ENCODE data around the gene KIF22.

KIF22 gene

DNA sequence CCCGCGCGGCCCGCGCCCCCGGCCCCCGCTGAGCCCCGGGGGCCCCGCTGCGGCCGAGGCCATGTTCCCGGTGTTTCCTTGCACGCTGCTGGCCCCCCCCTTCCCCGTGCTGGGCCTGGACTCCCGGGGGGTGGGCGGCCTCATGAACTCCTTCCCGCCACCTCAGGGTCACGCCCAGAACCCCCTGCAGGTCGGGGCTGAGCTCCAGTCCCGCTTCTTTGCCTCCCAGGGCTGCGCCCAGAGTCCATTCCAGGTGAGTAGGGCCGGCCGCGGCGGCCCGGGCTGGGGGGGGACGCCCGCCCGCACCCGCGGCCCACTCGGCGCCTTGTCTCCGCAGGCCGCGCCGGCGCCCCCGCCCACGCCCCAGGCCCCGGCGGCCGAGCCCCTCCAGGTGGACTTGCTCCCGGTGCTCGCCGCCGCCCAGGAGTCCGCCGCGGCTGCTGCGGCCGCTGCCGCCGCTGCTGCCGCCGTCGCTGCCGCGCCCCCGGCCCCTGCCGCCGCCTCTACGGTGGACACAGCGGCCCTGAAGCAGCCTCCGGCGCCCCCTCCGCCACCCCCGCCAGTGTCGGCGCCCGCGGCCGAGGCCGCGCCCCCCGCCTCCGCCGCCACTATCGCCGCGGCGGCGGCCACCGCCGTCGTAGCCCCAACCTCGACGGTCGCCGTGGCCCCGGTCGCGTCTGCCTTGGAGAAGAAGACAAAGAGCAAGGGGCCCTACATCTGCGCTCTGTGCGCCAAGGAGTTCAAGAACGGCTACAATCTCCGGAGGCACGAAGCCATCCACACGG, 16.3 kb downstream of the KIF22 start:
- peak overlapping the region; percentile 90 for H3K4me3 ChIP-seq (ENCODE audit: low read depth, low read length)
- no peaks in the 10 kb centered on the region for H3K9me3 ChIP-seq (ENCODE audit: control insufficient read depth, insufficient read depth, low read length)
- peaks cover 26% of the 10 kb centered on the region for H3K36me3 ChIP-seq (ENCODE audit: control insufficient read depth, insufficient read depth, low read length)
- H3K27me3 ChIP-seq (ENCODE audit: control insufficient read depth, insufficient read depth, low read length): no peaks in the 10 kb centered on the region
- peak overlapping the region; percentile 73 for H3K9ac ChIP-seq (ENCODE audit: low read depth, low read length)
- H3K4me1 ChIP-seq (ENCODE audit: control insufficient read depth, insufficient read depth, low read length): peaks cover 16% of the 10 kb centered on the region

DNA sequence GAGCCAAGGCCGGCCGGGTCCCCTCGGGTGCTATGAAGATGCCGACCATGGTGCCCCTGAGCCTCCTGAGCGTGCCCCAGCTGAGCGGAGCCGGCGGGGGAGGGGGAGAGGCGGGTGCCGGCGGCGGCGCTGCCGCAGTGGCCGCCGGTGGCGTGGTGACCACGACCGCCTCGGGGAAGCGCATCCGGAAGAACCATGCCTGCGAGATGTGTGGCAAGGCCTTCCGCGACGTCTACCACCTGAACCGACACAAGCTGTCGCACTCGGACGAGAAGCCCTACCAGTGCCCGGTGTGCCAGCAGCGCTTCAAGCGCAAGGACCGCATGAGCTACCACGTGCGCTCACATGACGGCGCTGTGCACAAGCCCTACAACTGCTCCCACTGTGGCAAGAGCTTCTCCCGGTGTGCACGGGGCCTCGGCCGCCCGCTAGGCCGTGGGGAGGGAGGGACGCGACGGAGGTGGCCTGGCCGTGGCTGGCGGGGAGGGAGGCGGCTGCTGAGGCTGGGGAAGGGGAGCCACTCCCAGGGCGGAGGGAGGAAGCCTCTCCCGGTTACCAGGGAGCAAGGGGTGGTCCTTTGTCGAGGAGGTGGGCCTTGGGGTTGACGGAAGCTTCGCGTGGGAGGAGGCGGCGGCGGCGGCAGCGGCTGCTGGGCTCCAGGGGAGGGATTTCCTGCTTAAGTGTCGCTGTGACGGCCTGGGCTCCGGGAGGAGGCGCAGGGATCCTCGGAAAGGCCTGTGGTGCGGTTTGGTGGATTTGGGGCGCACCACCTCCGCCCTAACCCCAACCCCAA, 17.1 kb downstream of the KIF22 start:
- H3K9ac ChIP-seq (ENCODE audit: low read depth, low read length): peak overlapping the region; percentile 73
- H3K36me3 ChIP-seq (ENCODE audit: control insufficient read depth, insufficient read depth, low read length): peaks cover 20% of the 10 kb centered on the region
- H3K4me1 ChIP-seq (ENCODE audit: control insufficient read depth, insufficient read depth, low read length): peaks cover 16% of the 10 kb centered on the region
- H3K9me3 ChIP-seq (ENCODE audit: control insufficient read depth, insufficient read depth, low read length): no peaks in the 10 kb centered on the region
- no peaks in the 10 kb centered on the region for H3K27me3 ChIP-seq (ENCODE audit: control insufficient read depth, insufficient read depth, low read length)
- H3K4me3 ChIP-seq (ENCODE audit: low read depth, low read length): peak overlapping the region; percentile 90

DNA sequence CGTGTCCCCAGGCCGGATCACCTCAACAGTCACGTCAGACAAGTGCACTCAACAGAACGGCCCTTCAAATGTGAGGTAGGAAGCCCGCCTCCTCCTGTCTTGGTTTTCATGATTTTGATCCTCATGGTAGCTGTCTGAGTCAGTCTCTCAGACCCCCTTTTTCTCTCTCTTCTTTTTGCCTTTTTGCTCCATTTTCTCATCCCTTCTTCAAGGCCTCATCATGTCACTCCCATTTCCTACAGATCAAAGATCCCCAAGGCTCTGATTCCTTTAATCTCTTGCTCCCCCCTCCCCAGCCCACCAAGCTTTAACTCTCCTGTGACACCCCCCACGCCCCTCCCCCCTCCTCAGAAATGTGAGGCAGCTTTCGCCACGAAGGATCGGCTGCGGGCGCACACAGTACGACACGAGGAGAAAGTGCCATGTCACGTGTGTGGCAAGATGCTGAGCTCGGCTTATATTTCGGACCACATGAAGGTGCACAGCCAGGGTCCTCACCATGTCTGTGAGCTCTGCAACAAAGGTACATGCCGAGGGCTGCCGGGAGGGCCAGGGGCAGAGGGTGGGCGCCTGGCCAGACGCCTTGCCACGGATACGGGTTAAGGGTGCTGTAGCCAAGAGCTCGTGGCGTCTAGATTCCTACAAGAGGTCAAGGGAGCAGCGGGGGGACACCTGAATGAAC, 17.8 kb downstream of the KIF22 start:
- Histone ChIP-seq H3K9me3 (ENCODE audit: control insufficient read depth, insufficient read depth, low read length) (no peaks in the 10 kb centered on the region), H3K9ac (ENCODE audit: low read depth, low read length) (peak overlapping the region; percentile 73), H3K4me3 (ENCODE audit: low read depth, low read length) (peak overlapping the region; percentile 90), H3K36me3 (ENCODE audit: control insufficient read depth, insufficient read depth, low read length) (peaks cover 16% of the 10 kb centered on the region), H3K4me1 (ENCODE audit: control insufficient read depth, insufficient read depth, low read length) (peaks cover 16% of the 10 kb centered on the region), H3K27me3 (ENCODE audit: control insufficient read depth, insufficient read depth, low read length) (no peaks in the 10 kb centered on the region)

DNA sequence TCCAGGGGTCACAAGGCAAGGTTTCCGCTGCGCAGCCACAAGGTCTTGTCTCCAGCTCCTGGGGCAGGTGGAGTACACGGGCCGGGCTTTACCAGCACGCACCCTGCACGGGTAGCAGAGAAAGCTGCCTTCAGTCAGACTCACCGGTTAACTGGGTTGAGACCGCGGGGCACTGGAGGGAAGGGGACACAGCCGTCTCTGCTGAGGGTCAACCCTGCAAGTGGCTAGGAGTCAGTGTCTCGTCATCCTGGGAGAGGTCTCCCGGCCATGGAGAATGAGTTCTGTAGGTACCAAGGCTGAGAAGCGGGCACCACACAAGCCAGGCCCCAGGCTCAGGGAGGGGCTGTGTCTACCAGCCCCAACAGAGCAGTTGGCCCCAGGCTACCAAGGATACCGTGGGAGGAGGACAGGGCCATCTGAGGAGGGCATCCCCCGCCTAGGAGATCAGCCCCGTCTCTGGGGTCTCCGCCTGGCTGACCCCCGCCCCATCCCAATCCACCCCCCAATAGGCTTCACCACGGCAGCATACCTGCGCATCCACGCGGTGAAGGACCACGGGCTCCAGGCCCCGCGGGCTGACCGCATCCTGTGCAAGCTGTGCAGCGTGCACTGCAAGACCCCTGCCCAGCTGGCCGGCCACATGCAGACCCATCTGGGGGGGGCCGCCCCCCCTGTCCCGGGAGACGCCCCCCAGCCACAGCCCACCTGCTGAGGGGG, 18.6 kb downstream of the KIF22 start:
- H3K9ac ChIP-seq (ENCODE audit: low read depth, low read length): no peak overlapping the region
- H3K9me3 ChIP-seq (ENCODE audit: control insufficient read depth, insufficient read depth, low read length): no peaks in the 10 kb centered on the region
- H3K27me3 ChIP-seq (ENCODE audit: control insufficient read depth, insufficient read depth, low read length): no peaks in the 10 kb centered on the region
- peaks cover 16% of the 10 kb centered on the region for H3K4me1 ChIP-seq (ENCODE audit: control insufficient read depth, insufficient read depth, low read length)
- H3K36me3 ChIP-seq (ENCODE audit: control insufficient read depth, insufficient read depth, low read length): peaks cover 16% of the 10 kb centered on the region
- H3K4me3 ChIP-seq (ENCODE audit: low read depth, low read length): peak overlapping the region; percentile 22

DNA sequence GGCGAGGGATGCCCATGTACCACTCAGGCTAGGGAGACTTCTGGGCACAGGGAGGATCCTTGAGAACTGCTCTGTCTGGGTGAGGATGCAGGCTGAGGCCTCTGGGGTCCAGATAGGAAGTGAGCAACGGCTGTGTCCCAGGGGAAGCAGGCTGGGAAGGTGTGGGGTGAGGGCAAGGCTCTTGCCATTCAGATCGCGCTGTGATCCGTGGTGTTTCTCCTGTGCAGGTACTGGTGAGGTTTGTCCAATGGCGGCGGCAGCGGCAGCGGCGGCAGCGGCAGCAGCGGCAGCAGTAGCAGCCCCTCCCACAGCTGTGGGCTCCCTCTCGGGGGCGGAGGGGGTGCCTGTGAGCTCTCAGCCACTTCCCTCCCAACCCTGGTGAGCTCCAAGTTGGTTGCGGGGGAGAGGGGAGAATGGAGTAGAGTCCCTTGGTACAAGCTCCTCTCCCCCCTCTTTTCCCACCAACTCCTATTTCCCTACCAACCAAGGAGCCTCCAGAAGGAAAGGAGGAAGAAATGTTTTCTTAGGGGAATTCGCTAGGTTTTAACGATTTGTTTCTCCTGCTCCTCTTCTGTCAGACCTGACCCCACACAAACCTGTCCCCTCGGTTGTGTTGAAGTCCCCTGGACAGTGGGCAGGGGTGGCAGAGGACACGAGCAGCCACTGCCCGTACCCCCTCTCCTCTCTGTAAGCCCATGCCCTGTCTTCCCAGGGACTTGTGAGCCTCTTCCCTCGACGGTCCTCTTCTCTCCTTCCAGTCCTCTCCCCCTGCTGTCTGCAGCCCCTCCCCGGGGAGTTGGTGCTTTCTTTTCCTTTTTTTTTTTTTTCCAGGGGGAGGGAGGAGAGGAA, 19.5 kb downstream of the KIF22 start:
- H3K4me3 ChIP-seq (ENCODE audit: low read depth, low read length): peak overlapping the region; percentile 33
- peaks cover 15% of the 10 kb centered on the region for H3K4me1 ChIP-seq (ENCODE audit: control insufficient read depth, insufficient read depth, low read length)
- peaks cover 14% of the 10 kb centered on the region for H3K36me3 ChIP-seq (ENCODE audit: control insufficient read depth, insufficient read depth, low read length)
- no peak overlapping the region for H3K9ac ChIP-seq (ENCODE audit: low read depth, low read length)
- H3K27me3 ChIP-seq (ENCODE audit: control insufficient read depth, insufficient read depth, low read length): no peaks in the 10 kb centered on the region
- no peaks in the 10 kb centered on the region for H3K9me3 ChIP-seq (ENCODE audit: control insufficient read depth, insufficient read depth, low read length)

DNA sequence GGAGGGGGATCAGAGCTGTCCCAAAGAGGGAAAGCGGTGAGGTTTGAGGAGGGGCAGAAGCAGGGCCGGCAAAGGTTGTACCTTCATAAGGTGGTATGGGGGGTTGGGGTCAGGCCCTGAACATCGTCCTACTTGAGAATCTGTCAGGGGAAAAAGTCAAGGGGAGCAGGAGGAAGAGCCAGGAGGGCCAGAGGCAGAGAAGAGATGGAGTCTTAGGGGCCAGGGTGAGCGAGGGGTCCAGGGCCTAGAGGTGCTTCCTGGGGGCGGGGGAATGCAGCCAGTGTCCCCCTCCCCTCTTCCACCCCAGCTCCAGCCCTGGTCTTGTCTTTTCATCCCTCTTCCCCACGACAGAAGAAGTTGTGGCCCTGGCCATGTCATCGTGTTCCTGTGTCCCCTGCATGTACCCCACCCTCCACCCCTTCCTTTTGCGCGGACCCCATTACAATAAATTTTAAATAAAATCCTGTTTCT, 20.2 kb downstream of the KIF22 start:
- peaks cover 15% of the 10 kb centered on the region for H3K4me1 ChIP-seq (ENCODE audit: control insufficient read depth, insufficient read depth, low read length)
- no peaks in the 10 kb centered on the region for H3K27me3 ChIP-seq (ENCODE audit: control insufficient read depth, insufficient read depth, low read length)
- peaks cover 14% of the 10 kb centered on the region for H3K36me3 ChIP-seq (ENCODE audit: control insufficient read depth, insufficient read depth, low read length)
- peak overlapping the region; percentile 87 for H3K4me3 ChIP-seq (ENCODE audit: low read depth, low read length)
- no peaks in the 10 kb centered on the region for H3K9me3 ChIP-seq (ENCODE audit: control insufficient read depth, insufficient read depth, low read length)
- no peak overlapping the region for H3K9ac ChIP-seq (ENCODE audit: low read depth, low read length)

DNA sequence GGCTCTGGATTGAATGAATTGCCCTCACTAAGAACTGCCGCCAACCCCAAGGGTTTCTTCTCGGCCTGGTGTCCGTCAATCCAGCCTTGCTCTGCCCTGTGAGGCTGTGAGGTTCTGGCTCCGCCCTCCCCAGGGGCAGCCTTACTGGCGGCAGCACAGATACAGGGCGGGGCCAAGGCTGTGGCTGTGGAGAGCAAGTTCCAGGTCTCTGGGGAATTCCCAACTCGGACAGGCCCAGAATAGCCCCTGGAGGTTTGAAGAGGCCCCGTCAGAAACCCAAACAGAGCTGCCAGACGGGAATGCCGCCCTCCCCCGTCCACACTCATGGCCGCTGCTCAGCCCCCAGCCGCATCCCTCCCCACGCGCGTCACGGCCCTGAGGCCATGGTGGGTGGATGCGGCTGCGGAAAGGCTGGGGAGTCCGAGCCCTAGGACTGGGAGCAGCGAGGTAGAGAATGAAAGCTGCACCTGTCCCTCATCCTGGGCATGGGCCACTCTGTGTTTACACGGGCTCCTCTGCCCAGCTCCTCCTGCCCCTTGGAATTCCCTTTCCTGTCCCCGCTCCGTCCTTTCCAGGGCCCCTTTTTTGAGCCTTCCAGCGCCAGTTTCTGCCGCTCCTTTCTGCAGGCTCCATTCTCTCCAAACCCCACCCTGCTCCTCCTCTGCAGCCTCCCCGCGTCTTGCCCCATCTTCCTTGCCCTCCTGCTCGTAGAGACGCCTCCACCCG, 20.8 kb downstream of the KIF22 start:
- Histone ChIP-seq H3K9me3 (ENCODE audit: control insufficient read depth, insufficient read depth, low read length) (no peaks in the 10 kb centered on the region), H3K9ac (ENCODE audit: low read depth, low read length) (peak overlapping the region; percentile 83), H3K4me1 (ENCODE audit: control insufficient read depth, insufficient read depth, low read length) (peaks cover 15% of the 10 kb centered on the region), H3K4me3 (ENCODE audit: low read depth, low read length) (peak overlapping the region; percentile 87), H3K36me3 (ENCODE audit: control insufficient read depth, insufficient read depth, low read length) (peaks cover 14% of the 10 kb centered on the region), H3K27me3 (ENCODE audit: control insufficient read depth, insufficient read depth, low read length) (no peaks in the 10 kb centered on the region)

DNA sequence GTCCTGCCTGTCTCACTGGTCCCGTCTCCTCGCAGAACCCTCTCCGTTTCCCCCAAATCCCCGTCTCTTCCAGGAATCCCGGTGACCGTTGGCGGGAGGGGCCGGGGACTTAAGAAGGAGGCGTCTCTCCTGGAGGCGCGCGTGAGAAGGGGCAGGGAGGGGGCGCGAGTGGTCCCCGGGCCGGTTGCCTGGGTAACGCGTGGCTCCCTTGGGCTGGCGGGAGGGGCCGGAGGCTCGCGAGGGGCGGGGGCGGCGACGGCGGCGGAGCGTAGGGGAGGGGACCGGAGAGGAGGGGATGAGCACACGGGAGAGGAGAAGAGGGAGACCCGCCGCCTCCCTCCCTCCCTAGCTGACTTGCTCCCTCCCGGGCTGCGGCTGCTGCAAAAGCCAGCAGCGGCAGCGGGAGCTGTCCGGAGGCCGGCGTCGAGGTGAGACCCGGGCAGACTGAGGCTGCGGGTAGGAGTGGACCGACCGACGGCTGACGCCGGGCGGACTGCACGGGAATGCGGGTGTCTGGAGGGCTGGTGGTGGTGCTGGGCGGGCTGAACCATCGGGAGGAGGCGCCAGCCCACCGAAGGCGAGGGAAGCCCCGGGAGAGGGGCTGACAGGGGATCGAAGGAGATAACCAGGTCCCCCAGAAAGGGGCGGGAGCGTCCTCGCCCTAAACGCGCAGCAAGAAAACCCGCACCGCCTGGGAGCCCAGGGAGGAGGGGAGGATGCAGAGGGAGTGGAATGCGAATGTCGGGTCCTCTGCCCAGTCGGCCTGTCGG, 21.5 kb downstream of the KIF22 start, which contains the start of gene PRRT2:
Gene PRRT2 (plus strand): TSS at position 298 of the 770 bp plus-strand sequence. CDS start 862 bp downstream, outside the sequence.
- H3K36me3 ChIP-seq (ENCODE audit: control insufficient read depth, insufficient read depth, low read length): peaks cover 14% of the 10 kb centered on the region
- peaks cover 15% of the 10 kb centered on the region for H3K4me1 ChIP-seq (ENCODE audit: control insufficient read depth, insufficient read depth, low read length)
- H3K9ac ChIP-seq (ENCODE audit: low read depth, low read length): peak within 1 kb of the TSS; percentile 83
- no peaks in the 10 kb centered on the region for H3K27me3 ChIP-seq (ENCODE audit: control insufficient read depth, insufficient read depth, low read length)
- H3K4me3 ChIP-seq (ENCODE audit: low read depth, low read length): peak within 1 kb of the TSS; percentile 87
- H3K9me3 ChIP-seq (ENCODE audit: control insufficient read depth, insufficient read depth, low read length): no peaks in the 10 kb centered on the region

DNA sequence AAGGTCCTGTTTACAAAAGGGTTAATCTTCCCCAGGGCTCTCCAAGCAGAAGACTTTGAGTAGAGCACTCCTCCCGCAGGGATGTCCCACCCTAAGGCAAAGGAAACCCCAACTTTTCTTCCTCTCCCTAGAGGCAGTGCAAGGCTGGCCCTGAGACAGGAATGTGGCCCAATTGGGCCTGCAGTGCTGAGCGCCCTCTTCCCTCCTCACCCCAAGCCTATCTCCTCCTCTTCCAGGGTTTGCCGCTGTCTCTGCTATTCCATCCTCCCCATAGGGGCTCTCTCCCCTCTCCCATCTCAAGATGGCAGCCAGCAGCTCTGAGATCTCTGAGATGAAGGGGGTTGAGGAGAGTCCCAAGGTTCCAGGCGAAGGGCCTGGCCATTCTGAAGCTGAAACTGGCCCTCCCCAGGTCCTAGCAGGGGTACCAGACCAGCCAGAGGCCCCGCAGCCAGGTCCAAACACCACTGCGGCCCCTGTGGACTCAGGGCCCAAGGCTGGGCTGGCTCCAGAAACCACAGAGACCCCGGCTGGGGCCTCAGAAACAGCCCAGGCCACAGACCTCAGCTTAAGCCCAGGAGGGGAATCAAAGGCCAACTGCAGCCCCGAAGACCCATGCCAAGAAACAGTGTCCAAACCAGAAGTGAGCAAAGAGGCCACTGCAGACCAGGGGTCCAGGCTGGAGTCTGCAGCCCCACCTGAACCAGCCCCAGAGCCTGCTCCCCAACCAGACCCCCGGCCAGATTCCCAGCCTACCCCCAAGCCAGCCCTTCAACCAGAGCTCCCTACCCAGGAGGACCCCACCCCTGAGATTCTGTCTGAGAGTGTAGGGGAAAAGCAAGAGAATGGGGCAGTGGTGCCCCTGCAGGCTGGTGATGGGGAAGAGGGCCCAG, 22.4 kb downstream of the KIF22 start:
- no peaks in the 10 kb centered on the region for H3K27me3 ChIP-seq (ENCODE audit: control insufficient read depth, insufficient read depth, low read length)
- peak overlapping the region; percentile 87 for H3K4me3 ChIP-seq (ENCODE audit: low read depth, low read length)
- peaks cover 15% of the 10 kb centered on the region for H3K36me3 ChIP-seq (ENCODE audit: control insufficient read depth, insufficient read depth, low read length)
- peaks cover 15% of the 10 kb centered on the region for H3K4me1 ChIP-seq (ENCODE audit: control insufficient read depth, insufficient read depth, low read length)
- H3K9me3 ChIP-seq (ENCODE audit: control insufficient read depth, insufficient read depth, low read length): no peaks in the 10 kb centered on the region
- H3K9ac ChIP-seq (ENCODE audit: low read depth, low read length): no peak overlapping the region
